Measurements from ENCODE around the gene ANAPC5.

- TF ChIP-seq CTCF (IDR thresholded peaks at IDR 0.05; ENCODE audit: low read depth, low read length, poor library complexity, severe bottlenecking) = no peak
- TF ChIP-seq EZH2phosphoT487 (IDR thresholded peaks at IDR 0.05; ENCODE audit: borderline replicate concordance, low read length) = no peak
These were observed 56.2 kb downstream of the ANAPC5 start for GRCh38 chr12:121295746-121296617.

Measured in DOHH2 (cell line).